Keratinocyte (primary cell): ENCODE data around the gene PCSK1N. TPM values are rescaled to one million over a fixed set of nuclear protein-coding genes. Genes with fewer than 3 reads are reported as not detected.

ENCODE experiments used
- DNase-seq: peaks from one replicate; pipeline ENCODE4 v3.0.0-alpha.2; 2011; ENCODE audit warnings: low read depth, missing footprints, low spot score
- FAIRE-seq: peaks from 2 replicates; lab custom pipeline; 2011; peaks lifted over from hg19 to GRCh38; lab: Jason Lieb, UNC
- H2AFZ ChIP-seq: 2 replicates; pipeline ENCODE4 v1.6.0; 2012; ENCODE audit warnings: low read length, control low read depth, inconsistent platforms; ENCODE audit not compliant: control insufficient read depth
- H3K27ac ChIP-seq: 2 replicates; pipeline ENCODE4 v1.5.1; 2011; ENCODE audit warnings: low read length; ENCODE audit not compliant: control insufficient read depth, insufficient read depth
- H3K27me3 ChIP-seq: 3 replicates; pipeline ENCODE4 v1.6.0; 2011; ENCODE audit warnings: low read length; ENCODE audit not compliant: control insufficient read depth, insufficient read depth; ENCODE audit errors: extremely low read depth
- H3K36me3 ChIP-seq, 2 experiments: 2 replicates in 1 of 2; 3 replicates in 1 of 2; pipeline ENCODE4 v1.5.1; 2011; ENCODE audit warnings: low read length in 2 of 2, mild to moderate bottlenecking in 1 of 2; ENCODE audit not compliant: control insufficient read depth in 2 of 2, insufficient read depth in 2 of 2; ENCODE audit errors: extremely low read depth in 1 of 2
- H3K4me1 ChIP-seq: 3 replicates; pipeline ENCODE4 v1.5.1; 2011; ENCODE audit warnings: low read length; ENCODE audit not compliant: control insufficient read depth, insufficient read depth; ENCODE audit errors: extremely low read depth
- H3K4me2 ChIP-seq: 3 replicates; pipeline ENCODE4 v1.6.0; 2011; ENCODE audit warnings: low read depth, low read length; ENCODE audit not compliant: control insufficient read depth, insufficient read depth; ENCODE audit errors: extremely low read depth
- H3K4me3 ChIP-seq, 3 experiments: fragments of 200-600 bp in 1 of 3; sonication (generic) in 1 of 3; 2 replicates in 2 of 3; 3 replicates in 1 of 3; pipeline ENCODE4 v1.5.1; 2011 to 2016; ENCODE audit warnings: low read length in 3 of 3, mild to moderate bottlenecking in 3 of 3, control low read depth in 2 of 3, inconsistent platforms in 1 of 3, low read depth in 1 of 3, mixed read lengths in 1 of 3, mixed run types in 1 of 3, moderate library complexity in 1 of 3; ENCODE audit not compliant: control insufficient read depth in 2 of 3, insufficient read depth in 2 of 3; ENCODE audit errors: extremely low read depth in 1 of 3
- H3K79me2 ChIP-seq: 2 replicates; pipeline ENCODE4 v1.6.0; 2012; ENCODE audit warnings: low read length; ENCODE audit not compliant: control insufficient read depth, insufficient read depth
- H3K9ac ChIP-seq: 3 replicates; pipeline ENCODE4 v1.6.0; 2011; ENCODE audit warnings: low read length; ENCODE audit not compliant: control insufficient read depth, insufficient read depth; ENCODE audit errors: extremely low read depth
- H3K9me1 ChIP-seq: 3 replicates; pipeline ENCODE4 v1.6.0; 2011; ENCODE audit warnings: low read length; ENCODE audit not compliant: control insufficient read depth, insufficient read depth; ENCODE audit errors: extremely low read depth
- H3K9me3 ChIP-seq: 2 replicates; pipeline ENCODE4 v1.5.1; 2012; ENCODE audit warnings: low read depth, low read length; ENCODE audit not compliant: control insufficient read depth
- H4K20me1 ChIP-seq: 3 replicates; pipeline ENCODE4 v1.6.0; 2011; ENCODE audit warnings: low read length; ENCODE audit not compliant: control insufficient read depth, insufficient read depth; ENCODE audit errors: extremely low read depth
- EZH2 ChIP-seq: IDR thresholded peaks from one replicate; pipeline ENCODE4 v1.6.1; 2012; ENCODE audit warnings: inconsistent platforms, mild to moderate bottlenecking, low read length, moderate library complexity
- dilution Hi-C: fragments of 300-500 bp; cut with MboI; formaldehyde crosslinking; loops from one replicate; pipeline ENCODE4 v1.7.0; 2020; ENCODE audit warnings: low sequenced_read_pairs; ENCODE audit not compliant: extremely low pct_ligation_motif_present
- polyA plus RNA-seq, 5 experiments: library from polyadenylated mRNA; depleted of rRNA in 3 of 5; stranded (reverse) in 3 of 5; stranded (forward) in 1 of 5; unstranded in 1 of 5; fragments of >200 nt; gene quantifications; 1 replicate in 1 of 5; 2 replicates in 3 of 5; 3 replicates in 1 of 5; pipeline versions ENCODE4 v1.2.1 to v1.2.3, GENCODE V29; 2011 to 2012; ENCODE audit warnings: missing spikeins in 2 of 5, low read depth in 1 of 5, low replicate concordance in 1 of 5
- TF ChIP-seq, protein P1 (sequence below), 3 experiments: IDR thresholded peaks in 1 of 3; conservative IDR thresholded peaks in 1 of 3; optimal IDR thresholded peaks in 1 of 3; 2 replicates in 2 of 3; 3 replicates in 1 of 3; pipeline versions ENCODE3 to v1.5.1; 2011; ENCODE audit warnings: low read length in 3 of 3, mild to moderate bottlenecking in 3 of 3, moderate library complexity in 2 of 3, control low read depth in 1 of 3, inconsistent platforms in 1 of 3; ENCODE audit not compliant: insufficient read depth in 2 of 3; ENCODE audit errors: extremely low read depth in 1 of 3

PCSK1N gene
- polyA plus RNA-seq, 1 donor (not counting 4 experiments of a cell fraction or from before 2014, with no cell fraction given): 0.54 TPM

- Histone ChIP-seq H3K9ac (no peak within 1 kb of the TSS), H3K9me1 (no peaks in the 10 kb centered on the region), H3K27ac (no peak within 1 kb of the TSS), H3K4me1 (no peaks in the 10 kb centered on the region), H3K79me2 (no peaks in the 10 kb centered on the region), H4K20me1 (no peaks in the 10 kb centered on the region), H3K4me3 (no peak within 1 kb of the TSS), H3K4me2 (no peak within 1 kb of the TSS), H3K36me3 (no peaks in the 10 kb centered on the region), H2AFZ (no peak within 1 kb of the TSS), H3K9me3 (no peaks in the 10 kb centered on the region), H3K27me3 (peaks cover 9% of the 10 kb centered on the region)
- TF ChIP-seq, protein P1, sequence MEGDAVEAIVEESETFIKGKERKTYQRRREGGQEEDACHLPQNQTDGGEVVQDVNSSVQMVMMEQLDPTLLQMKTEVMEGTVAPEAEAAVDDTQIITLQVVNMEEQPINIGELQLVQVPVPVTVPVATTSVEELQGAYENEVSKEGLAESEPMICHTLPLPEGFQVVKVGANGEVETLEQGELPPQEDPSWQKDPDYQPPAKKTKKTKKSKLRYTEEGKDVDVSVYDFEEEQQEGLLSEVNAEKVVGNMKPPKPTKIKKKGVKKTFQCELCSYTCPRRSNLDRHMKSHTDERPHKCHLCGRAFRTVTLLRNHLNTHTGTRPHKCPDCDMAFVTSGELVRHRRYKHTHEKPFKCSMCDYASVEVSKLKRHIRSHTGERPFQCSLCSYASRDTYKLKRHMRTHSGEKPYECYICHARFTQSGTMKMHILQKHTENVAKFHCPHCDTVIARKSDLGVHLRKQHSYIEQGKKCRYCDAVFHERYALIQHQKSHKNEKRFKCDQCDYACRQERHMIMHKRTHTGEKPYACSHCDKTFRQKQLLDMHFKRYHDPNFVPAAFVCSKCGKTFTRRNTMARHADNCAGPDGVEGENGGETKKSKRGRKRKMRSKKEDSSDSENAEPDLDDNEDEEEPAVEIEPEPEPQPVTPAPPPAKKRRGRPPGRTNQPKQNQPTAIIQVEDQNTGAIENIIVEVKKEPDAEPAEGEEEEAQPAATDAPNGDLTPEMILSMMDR (optimal IDR thresholded peaks at IDR 0.05 in 1 of 3, IDR thresholded peaks at IDR 0.05 in 1 of 3, conservative IDR thresholded peaks at IDR 0.05 in 1 of 3; ENCODE audit: extremely low read depth in 1 of 3, insufficient read depth in 2 of 3, low read length in 3 of 3): no peak
- TF ChIP-seq EZH2: no peak
- DNase-seq (no peak), FAIRE-seq (no peak)
- dilution Hi-C loops: no loop called here
Measured at GRCh38 chrX:48786341-48786800, 49.0 kb downstream of the PCSK1N start, which contains the start of gene GATA1. GATA1 (plus strand) TSS chrX:48786590; CDS start chrX:48791110, 4,520 bp downstream.

DNA sequence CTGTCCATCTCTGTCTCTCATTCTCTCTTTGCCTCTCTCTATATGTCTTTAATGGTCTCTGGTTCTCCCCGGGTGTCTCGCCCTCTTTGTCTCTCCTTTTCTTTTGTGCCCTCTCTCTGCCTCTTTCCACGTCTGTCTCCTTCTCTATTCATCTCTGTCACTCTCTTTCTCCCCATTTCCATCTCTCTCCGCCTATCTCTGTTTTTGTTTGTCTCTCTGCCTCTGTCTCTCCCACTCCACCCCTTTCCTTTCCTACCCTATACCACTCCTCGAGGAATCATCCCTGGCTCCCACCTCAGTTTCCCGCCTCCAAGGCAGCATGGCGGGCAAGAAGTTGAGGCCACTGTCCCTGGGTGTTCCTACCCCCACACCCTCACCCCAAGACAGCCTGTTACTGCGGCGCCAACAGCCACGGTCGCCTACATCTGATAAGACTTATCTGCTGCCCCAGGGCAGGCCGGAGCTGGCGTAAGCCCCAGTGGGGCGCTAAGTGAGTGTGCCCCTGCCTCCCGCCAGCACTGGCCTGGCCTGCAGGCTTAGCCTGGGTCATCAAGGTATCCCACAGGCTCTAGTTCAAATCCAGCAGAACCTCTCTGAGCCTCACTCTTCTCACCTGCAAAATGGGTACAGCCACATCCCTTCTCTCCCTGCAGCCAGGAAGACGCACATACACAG lies 49.7 kb downstream of the PCSK1N start:
- Histone ChIP-seq H3K4me3 (no peak overlapping the region), H3K79me2 (no peaks in the 10 kb centered on the region), H4K20me1 (no peaks in the 10 kb centered on the region), H3K9me3 (no peaks in the 10 kb centered on the region), H3K4me1 (no peaks in the 10 kb centered on the region), H2AFZ (no peak overlapping the region), H3K27me3 (peaks cover 9% of the 10 kb centered on the region), H3K27ac (no peak overlapping the region), H3K9me1 (no peaks in the 10 kb centered on the region), H3K4me2 (no peak overlapping the region), H3K9ac (no peak overlapping the region), H3K36me3 (no peaks in the 10 kb centered on the region)
- no peak for FAIRE-seq
- dilution Hi-C loops: no loop called here
- no peak for DNase-seq
- TF ChIP-seq EZH2: no peak
- TF ChIP-seq, protein P1 (optimal IDR thresholded peaks at IDR 0.05 in 1 of 3, IDR thresholded peaks at IDR 0.05 in 1 of 3, conservative IDR thresholded peaks at IDR 0.05 in 1 of 3; ENCODE audit: extremely low read depth in 1 of 3, insufficient read depth in 2 of 3, low read length in 3 of 3): no peak
